IMR-90 (cell line): Measurements from ENCODE around the gene CDK13. TPM values are rescaled to one million over a fixed set of nuclear protein-coding genes. Genes with fewer than 3 reads are reported as not detected.

Source experiments
- ATAC-seq: fragments of 200-7000 bp; cut with Tn5 transposase; 2 replicates; pipeline ENCODE4 v1.9.1; 2020; ENCODE audit warnings: low read depth, mild to moderate bottlenecking, moderate library complexity
- Bru-seq: library from RNA; stranded (reverse); fragments of 400-500 nt; gene quantifications from one replicate; lab custom pipeline; 2021; lab: Mats Ljungman, UMichigan
- BruChase-seq, 2 experiments: library from RNA; stranded (reverse); fragments of 400-500 nt; gene quantifications; one replicate each; lab custom pipeline; 2021; lab: Mats Ljungman, UMichigan
- BruUV-seq: library from RNA; stranded (reverse); fragments of 400-500 nt; replicated peaks from 2 replicates; lab custom pipeline; 2021; lab: Mats Ljungman, UMichigan
- CTCF ChIA-PET: fragments of 300-600 bp; formaldehyde crosslinking; extraction: SDS; loops from one replicate; lab custom pipeline; 2021; ENCODE audit warnings: antibody characterized with exemption; lab: Yijun Ruan, JAX
- POLR2A ChIA-PET: fragments of 300-600 bp; sonication (Branson Sonifier 250); formaldehyde crosslinking; loops from one replicate; lab custom pipeline; 2022; ENCODE audit warnings: antibody characterized with exemption; ENCODE audit not compliant: unreplicated experiment; lab: Charles Lee
- DNase-seq: peaks from one replicate; pipeline ENCODE4 v3.0.0; 2013
- H2AFZ ChIP-seq: replicated peaks from 2 replicates; pipeline ENCODE3; 2013; ENCODE audit warnings: low read length, mild to moderate bottlenecking; ENCODE audit not compliant: poor library complexity
- H2AK5ac ChIP-seq: 2 replicates; pipeline ENCODE4 v1.6.1; 2013; ENCODE audit warnings: low read depth, low read length, inconsistent platforms
- H2AK9ac ChIP-seq: replicated peaks from 2 replicates; pipeline ENCODE3; 2013; ENCODE audit warnings: mild to moderate bottlenecking, low read depth, low read length, moderate library complexity; ENCODE audit not compliant: poor library complexity
- H2BK120ac ChIP-seq: 2 replicates; pipeline ENCODE4 v1.6.1; 2013; ENCODE audit warnings: low read depth, low read length, inconsistent platforms
- H2BK15ac ChIP-seq: 3 replicates; pipeline ENCODE4 v1.6.1; 2013; ENCODE audit warnings: low read depth, low read length, inconsistent platforms
- H2BK20ac ChIP-seq: 2 replicates; pipeline ENCODE4 v1.6.1; 2013; ENCODE audit warnings: low read depth, mild to moderate bottlenecking, inconsistent platforms, low read length, moderate library complexity
- H2BK5ac ChIP-seq: 2 replicates; pipeline ENCODE4 v1.6.1; 2013; ENCODE audit warnings: mild to moderate bottlenecking, low read depth, low read length, inconsistent platforms; ENCODE audit not compliant: poor library complexity, severe bottlenecking
- H3K14ac ChIP-seq: replicated peaks from 2 replicates; pipeline ENCODE4 v1.6.1; 2013; ENCODE audit warnings: low read depth, low read length, inconsistent platforms
- H3K18ac ChIP-seq: 2 replicates; pipeline ENCODE4 v1.6.1; 2013; ENCODE audit warnings: low read depth, low read length, control low read depth
- H3K23ac ChIP-seq: 2 replicates; pipeline ENCODE4 v1.6.1; 2013; ENCODE audit warnings: low read depth, low read length, inconsistent platforms
- H3K27ac ChIP-seq: 2 replicates; pipeline ENCODE4 v1.5.1; 2013; ENCODE audit warnings: mild to moderate bottlenecking, control low read depth, low read length; ENCODE audit not compliant: insufficient read depth
- H3K27me3 ChIP-seq: 2 replicates; pipeline ENCODE4 v1.6.1; 2013; ENCODE audit warnings: low read length; ENCODE audit not compliant: control insufficient read depth, insufficient read depth
- H3K36me3 ChIP-seq: 2 replicates; pipeline ENCODE4 v1.6.1; 2013; ENCODE audit warnings: low read length, mixed read lengths; ENCODE audit not compliant: control insufficient read depth, insufficient read depth
- H3K4ac ChIP-seq: 2 replicates; pipeline ENCODE4 v1.6.1; 2013; ENCODE audit warnings: low read depth, low read length, inconsistent platforms
- H3K4me1 ChIP-seq: 2 replicates; pipeline ENCODE4 v1.6.1; 2013; ENCODE audit warnings: low read length, mixed read lengths; ENCODE audit not compliant: control insufficient read depth, insufficient read depth
- H3K4me2 ChIP-seq: 2 replicates; pipeline ENCODE4 v1.6.1; 2013; ENCODE audit warnings: low read depth, mild to moderate bottlenecking, control low read depth, low read length, moderate library complexity
- H3K4me3 ChIP-seq: 2 replicates; pipeline ENCODE4 v1.5.1; 2013; ENCODE audit warnings: low read depth, mild to moderate bottlenecking, control low read depth, low read length, moderate library complexity; ENCODE audit not compliant: insufficient read depth
- H3K56ac ChIP-seq: 2 replicates; pipeline ENCODE4 v1.6.1; 2013; ENCODE audit warnings: low read length, inconsistent platforms; ENCODE audit not compliant: insufficient read depth; ENCODE audit errors: extremely low read depth
- H3K79me1 ChIP-seq, 2 experiments: 2 replicates each; pipeline ENCODE4 v1.6.1; 2013; ENCODE audit warnings: low read length in 2 of 2, inconsistent platforms in 1 of 2, low read depth in 1 of 2
- H3K9ac ChIP-seq: 2 replicates; pipeline ENCODE4 v1.6.1; 2013; ENCODE audit warnings: low read depth, low read length, control low read depth
- H3K9me1 ChIP-seq: 2 replicates; pipeline ENCODE4 v1.6.1; 2013; ENCODE audit warnings: low read length, inconsistent platforms; ENCODE audit not compliant: insufficient read depth
- H3K9me3 ChIP-seq: 2 replicates; pipeline ENCODE4 v1.6.1; 2013; ENCODE audit warnings: low read length; ENCODE audit not compliant: control insufficient read depth, insufficient read depth
- H4K20me1 ChIP-seq: 2 replicates; pipeline ENCODE4 v1.6.1; 2013; ENCODE audit warnings: low read length, inconsistent platforms; ENCODE audit not compliant: insufficient read depth
- H4K5ac ChIP-seq: 2 replicates; pipeline ENCODE4 v1.6.1; 2013; ENCODE audit warnings: mild to moderate bottlenecking, low read depth, low read length, control low read depth
- H4K8ac ChIP-seq, 2 experiments: 2 replicates each; pipeline ENCODE4 v1.6.1; 2013; ENCODE audit warnings: low read depth in 2 of 2, low read length in 2 of 2, control low read depth in 1 of 2, inconsistent platforms in 1 of 2
- H4K91ac ChIP-seq: 2 replicates; pipeline ENCODE4 v1.6.1; 2013; ENCODE audit warnings: low read depth, low read length, inconsistent platforms; ENCODE audit not compliant: insufficient read depth
- CEBPB ChIP-seq: IDR thresholded peaks from 2 replicates; pipeline ENCODE4 v1.6.1; 2012; ENCODE audit warnings: low read depth, low read length, improper control_type of control experiment
- CHD1 ChIP-seq: IDR thresholded peaks from 2 replicates; pipeline ENCODE4 v1.6.1; 2012; ENCODE audit warnings: low read depth, low read length, improper control_type of control experiment
- FOS ChIP-seq: fragments of 150-350 bp; IDR thresholded peaks from 2 replicates; pipeline ENCODE4 v1.6.1; 2016; ENCODE audit warnings: low read depth, low read length
- MAFK ChIP-seq: IDR thresholded peaks from 2 replicates; pipeline ENCODE4 v1.6.1; 2012; ENCODE audit warnings: low read depth, low read length, improper control_type of control experiment
- MAZ ChIP-seq: IDR thresholded peaks from 2 replicates; pipeline ENCODE4 v1.6.1; 2012; ENCODE audit warnings: low read depth, mild to moderate bottlenecking, low read length, improper control_type of control experiment, moderate library complexity, borderline replicate concordance
- MXI1 ChIP-seq: IDR thresholded peaks from 2 replicates; pipeline ENCODE4 v1.6.1; 2012; ENCODE audit warnings: low read depth, mild to moderate bottlenecking, low read length, moderate library complexity, borderline replicate concordance
- NFE2L2 ChIP-seq: fragments of 150-350 bp; IDR thresholded peaks from 2 replicates; pipeline ENCODE4 v1.6.1; 2016; ENCODE audit warnings: low read depth, mild to moderate bottlenecking, low read length
- POLR2A ChIP-seq: IDR thresholded peaks from 2 replicates; pipeline ENCODE4 v1.6.1; 2012; ENCODE audit warnings: mild to moderate bottlenecking, low read depth, low read length
- RAD21 ChIP-seq: IDR thresholded peaks from 2 replicates; pipeline ENCODE4 v1.6.1; 2012; ENCODE audit warnings: low read length, improper control_type of control experiment
- RFX5 ChIP-seq: IDR thresholded peaks from 2 replicates; pipeline ENCODE4 v1.8.0; 2012; ENCODE audit warnings: low read depth, mild to moderate bottlenecking, low read length, moderate library complexity
- WGBS, 2 experiments: methylation state at CpG; one replicate each; pipeline versions ENCODE4 v1.1.5 to v1.1.7; 2013; ENCODE audit warnings: missing lambda C conversion rate in 2 of 2; ENCODE audit not compliant: insufficient read length in 1 of 2; ENCODE audit errors: extremely low coverage in 2 of 2; 5-methylcytosine and 5-hydroxymethylcytosine counted together
- dilution Hi-C: fragments of 300-500 bp; cut with HindIII; formaldehyde crosslinking; loops from one replicate; pipeline ENCODE4 v1.14.3; 2018; ENCODE audit warnings: low sequenced_read_pairs; ENCODE audit not compliant: unreplicated experiment
- in situ Hi-C: fragments of 300-500 bp; cut with MboI; formaldehyde crosslinking; loops from 3 replicates; pipeline ENCODE4 v1.14.3; 2019; ENCODE audit warnings: low sequenced_read_pairs, inconsistent platforms, mixed read lengths
- intact Hi-C: fragments of 100-400 bp; cut with micrococcal nuclease; formaldehyde crosslinking; loops from 2 replicates; pipeline ENCODE4 v1.10.0; 2022
- long read RNA-seq: library from polyadenylated mRNA; unstranded; transcript quantifications from one replicate; pipeline ENCODE4 v2.0.0, GENCODE V29; 2021; ENCODE audit not compliant: unreplicated experiment
- polyA plus RNA-seq, 3 experiments: library from polyadenylated mRNA; depleted of rRNA; stranded (reverse); fragments of >200 nt; gene quantifications; 2 replicates each; pipeline ENCODE4 v1.2.3, GENCODE V29; 2012; ENCODE audit warnings: low replicate concordance in 1 of 3
- total RNA-seq: library from RNA; depleted of rRNA; stranded (reverse); fragments of >200 nt; gene quantifications from 2 replicates; pipeline ENCODE4 v1.2.3, GENCODE V29; 2012; rRNA removed
- TF ChIP-seq, protein P1 (sequence below): conservative IDR thresholded peaks from 2 replicates; pipeline ENCODE4 v1.5.1; 2012; ENCODE audit warnings: mild to moderate bottlenecking, low read depth, low read length, improper control_type of control experiment
- TF ChIP-seq, protein P2 (sequence below): fragments of 150-350 bp; IDR thresholded peaks from 2 replicates; pipeline ENCODE4 v1.6.1; 2016; ENCODE audit warnings: low read depth, mild to moderate bottlenecking, low read length, moderate library complexity, borderline replicate concordance
- TF ChIP-seq, protein P3 (sequence below): fragments of 150-350 bp; IDR thresholded peaks from 2 replicates; pipeline ENCODE4 v1.6.1; 2017; ENCODE audit warnings: mild to moderate bottlenecking, antibody characterized with exemption, low read length, low read depth

CDK13 gene
- 50.4 and 55.0 TPM in 2 replicates for total RNA-seq
- polyA plus RNA-seq (2012; rRNA removed): 18.7 and 20.1 TPM in 2 replicates
- polyA plus RNA-seq (2012; cell fraction: cytosol; rRNA removed): 9.2 and 9.5 TPM in 2 replicates
- 25.7 and 67.4 TPM in 2 replicates for polyA plus RNA-seq (2012; cell fraction: nucleus; rRNA removed; ENCODE audit: low replicate concordance)
- Bru-seq, nascent RNA: percentile 92 among the genes with signal in this experiment
- BruChase-seq, experiment 1, labeled RNA remaining after a 6-hour chase: percentile 94 among the genes with signal in this experiment
- BruChase-seq, experiment 2, labeled RNA remaining after a 2-hour chase: percentile 92 among the genes with signal in this experiment
- long read RNA-seq, full-length matches to known transcripts: 33 of 47 reads
- long read RNA-seq, partial matches to known transcripts: 7 of 47 reads
- long read RNA-seq, other reads (novel, unspliced or antisense): 7 of 47 reads

DNA sequence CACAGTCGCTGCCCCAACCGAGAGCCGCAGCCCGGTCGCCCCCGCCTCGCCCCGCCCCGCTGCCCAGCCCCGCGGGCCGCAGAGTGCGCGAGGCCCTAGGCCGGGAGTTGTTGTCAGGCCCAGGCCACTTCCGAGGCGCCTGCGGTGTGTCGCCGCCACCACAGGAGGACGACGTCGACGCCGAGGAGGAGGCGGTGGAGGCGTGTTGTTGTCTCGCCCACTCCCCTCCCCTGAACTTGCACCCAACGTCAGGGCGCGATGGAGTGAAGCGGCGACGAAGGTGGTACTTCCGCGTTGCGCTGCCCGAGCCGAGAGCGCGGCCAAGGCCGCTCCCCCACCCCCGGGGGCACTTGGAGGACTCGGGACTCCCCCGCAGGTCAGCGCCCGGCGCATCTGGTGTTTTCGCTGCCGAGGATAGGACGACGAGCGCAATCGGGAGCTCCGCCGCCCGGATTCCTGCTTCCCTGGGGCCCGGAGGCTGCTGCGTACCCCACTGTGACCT is at the start of gene CDK13:
TSS of gene CDK13 (plus strand) at position 286 of the 502 bp plus-strand sequence. CDS start 386 bp downstream, outside the sequence.
- Histone ChIP-seq H2AK5ac (peak within 1 kb of the TSS; percentile 80), H3K27ac (peak within 1 kb of the TSS; percentile 91), H3K27me3 (no peaks in the 10 kb centered on the region), H3K18ac (peak within 1 kb of the TSS; percentile 67), H2AFZ (peak within 1 kb of the TSS; percentile 97), H2BK20ac (no peak within 1 kb of the TSS), H2AK9ac (peak within 1 kb of the TSS; percentile 94), H2BK120ac (peak within 1 kb of the TSS; percentile 68; the same call in 1 of the 2 replicates), H4K5ac (peak within 1 kb of the TSS; percentile 97), H3K9ac (peak within 1 kb of the TSS; percentile 99), H3K9me3 (no peaks in the 10 kb centered on the region), H3K56ac (peak within 1 kb of the TSS; percentile 81), H3K14ac (peak within 1 kb of the TSS; percentile 99), H4K8ac (peak within 1 kb of the TSS; percentile 89 to 99), H2BK5ac (peak within 1 kb of the TSS; percentile 97), H3K4ac (peak within 1 kb of the TSS; percentile 97), H4K91ac (peak within 1 kb of the TSS; percentile 91), H3K4me1 (peaks cover 4% of the 10 kb centered on the region; the same call in 1 of the 2 replicates), H3K79me1 (peaks cover 2 to 27% of the 10 kb centered on the region in 2 experiments; a peak in 2 of 4 replicates), H4K20me1 (peaks cover 37% of the 10 kb centered on the region), H2BK15ac (no peak within 1 kb of the TSS; the same call in 2 of the 3 replicates), H3K36me3 (peaks cover 3% of the 10 kb centered on the region; the same call in 1 of the 2 replicates), H3K4me3 (peak within 1 kb of the TSS; percentile 90), H3K4me2 (peak within 1 kb of the TSS; percentile 99), H3K9me1 (peaks cover 3% of the 10 kb centered on the region; the same call in 1 of the 2 replicates), H3K23ac (peak within 1 kb of the TSS; percentile 95)
- DNase-seq: peak; percentile 64
- CTCF ChIA-PET: no interaction called here
- POLR2A ChIA-PET: no interaction called here
- in situ Hi-C loops: loop anchor here (5.0 kb wide), 1 partner anchor 52 kb away; no protein-coding TSS in a partner anchor
- peak; percentile 62 for ATAC-seq
- BruUV-seq: no TSS peak
- 0% methylated on average over 24 of the region's 59 CpGs; no CpG with 5 or more reads in 1 of the 2 experiments for WGBS, 2 experiments
- dilution Hi-C loops: no loop called here
- intact Hi-C loops: loop anchor here (2.0 to 5.0 kb wide), 3 partner anchors 42 to 369 kb away; no protein-coding TSS in a partner anchor
- peak; percentile 52; the same call in 1 of the 2 replicates for TF ChIP-seq MAZ
- TF ChIP-seq MXI1: peak; percentile 45; the same call in 1 of the 2 replicates
- no peak for TF ChIP-seq MAFK
- TF ChIP-seq CHD1: no peak
- TF ChIP-seq, protein P1, sequence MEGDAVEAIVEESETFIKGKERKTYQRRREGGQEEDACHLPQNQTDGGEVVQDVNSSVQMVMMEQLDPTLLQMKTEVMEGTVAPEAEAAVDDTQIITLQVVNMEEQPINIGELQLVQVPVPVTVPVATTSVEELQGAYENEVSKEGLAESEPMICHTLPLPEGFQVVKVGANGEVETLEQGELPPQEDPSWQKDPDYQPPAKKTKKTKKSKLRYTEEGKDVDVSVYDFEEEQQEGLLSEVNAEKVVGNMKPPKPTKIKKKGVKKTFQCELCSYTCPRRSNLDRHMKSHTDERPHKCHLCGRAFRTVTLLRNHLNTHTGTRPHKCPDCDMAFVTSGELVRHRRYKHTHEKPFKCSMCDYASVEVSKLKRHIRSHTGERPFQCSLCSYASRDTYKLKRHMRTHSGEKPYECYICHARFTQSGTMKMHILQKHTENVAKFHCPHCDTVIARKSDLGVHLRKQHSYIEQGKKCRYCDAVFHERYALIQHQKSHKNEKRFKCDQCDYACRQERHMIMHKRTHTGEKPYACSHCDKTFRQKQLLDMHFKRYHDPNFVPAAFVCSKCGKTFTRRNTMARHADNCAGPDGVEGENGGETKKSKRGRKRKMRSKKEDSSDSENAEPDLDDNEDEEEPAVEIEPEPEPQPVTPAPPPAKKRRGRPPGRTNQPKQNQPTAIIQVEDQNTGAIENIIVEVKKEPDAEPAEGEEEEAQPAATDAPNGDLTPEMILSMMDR: no peak
- no peak for TF ChIP-seq FOS
- TF ChIP-seq RAD21: no peak
- TF ChIP-seq, protein P2, sequence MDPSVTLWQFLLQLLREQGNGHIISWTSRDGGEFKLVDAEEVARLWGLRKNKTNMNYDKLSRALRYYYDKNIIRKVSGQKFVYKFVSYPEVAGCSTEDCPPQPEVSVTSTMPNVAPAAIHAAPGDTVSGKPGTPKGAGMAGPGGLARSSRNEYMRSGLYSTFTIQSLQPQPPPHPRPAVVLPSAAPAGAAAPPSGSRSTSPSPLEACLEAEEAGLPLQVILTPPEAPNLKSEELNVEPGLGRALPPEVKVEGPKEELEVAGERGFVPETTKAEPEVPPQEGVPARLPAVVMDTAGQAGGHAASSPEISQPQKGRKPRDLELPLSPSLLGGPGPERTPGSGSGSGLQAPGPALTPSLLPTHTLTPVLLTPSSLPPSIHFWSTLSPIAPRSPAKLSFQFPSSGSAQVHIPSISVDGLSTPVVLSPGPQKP: no peak
- TF ChIP-seq NFE2L2: no peak
- TF ChIP-seq CEBPB: no peak
- peak; percentile 74; the same call in 1 of the 2 replicates for TF ChIP-seq POLR2A
- no peak for TF ChIP-seq RFX5
- TF ChIP-seq, protein P3, sequence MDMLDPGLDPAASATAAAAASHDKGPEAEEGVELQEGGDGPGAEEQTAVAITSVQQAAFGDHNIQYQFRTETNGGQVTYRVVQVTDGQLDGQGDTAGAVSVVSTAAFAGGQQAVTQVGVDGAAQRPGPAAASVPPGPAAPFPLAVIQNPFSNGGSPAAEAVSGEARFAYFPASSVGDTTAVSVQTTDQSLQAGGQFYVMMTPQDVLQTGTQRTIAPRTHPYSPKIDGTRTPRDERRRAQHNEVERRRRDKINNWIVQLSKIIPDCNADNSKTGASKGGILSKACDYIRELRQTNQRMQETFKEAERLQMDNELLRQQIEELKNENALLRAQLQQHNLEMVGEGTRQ: no peak
